GM15510 (cell line): Measurements from ENCODE around the gene KCNQ1OT1.

Experiments used
- POLR2A ChIP-seq: IDR thresholded peaks from 3 replicates; pipeline ENCODE4 v1.6.1; 2011; ENCODE audit warnings: borderline replicate concordance; ENCODE audit not compliant: insufficient read length; ENCODE audit errors: extremely low read depth

The KCNQ1OT1 gene

GRCh38 chr11:2701230-2701629, 1.4 kb upstream of the KCNQ1OT1 start:
- no peak for TF ChIP-seq POLR2A

- TF ChIP-seq POLR2A: no peak
Measured at GRCh38 chr11:2700415-2701211, 819 bp upstream of the KCNQ1OT1 start.

DNA sequence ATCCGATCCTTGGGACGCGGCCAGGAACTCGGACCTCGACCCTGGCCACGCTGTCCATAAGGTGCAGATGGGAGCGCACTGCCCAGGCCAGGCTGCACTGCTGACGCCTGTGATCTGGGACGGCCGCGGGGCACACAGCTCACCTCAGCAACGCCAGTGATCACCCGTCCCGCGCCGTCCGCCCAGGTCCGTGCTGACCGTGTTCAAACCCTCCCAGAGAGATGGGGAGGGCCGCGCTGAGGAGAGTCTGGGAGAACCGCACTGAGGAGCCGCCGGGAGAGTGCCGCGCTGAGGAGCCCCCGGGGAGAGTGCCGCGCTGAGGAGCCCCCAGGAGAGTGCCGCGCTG, 636 bp downstream of the KCNQ1OT1 start:
- no peak for TF ChIP-seq POLR2A

DNA sequence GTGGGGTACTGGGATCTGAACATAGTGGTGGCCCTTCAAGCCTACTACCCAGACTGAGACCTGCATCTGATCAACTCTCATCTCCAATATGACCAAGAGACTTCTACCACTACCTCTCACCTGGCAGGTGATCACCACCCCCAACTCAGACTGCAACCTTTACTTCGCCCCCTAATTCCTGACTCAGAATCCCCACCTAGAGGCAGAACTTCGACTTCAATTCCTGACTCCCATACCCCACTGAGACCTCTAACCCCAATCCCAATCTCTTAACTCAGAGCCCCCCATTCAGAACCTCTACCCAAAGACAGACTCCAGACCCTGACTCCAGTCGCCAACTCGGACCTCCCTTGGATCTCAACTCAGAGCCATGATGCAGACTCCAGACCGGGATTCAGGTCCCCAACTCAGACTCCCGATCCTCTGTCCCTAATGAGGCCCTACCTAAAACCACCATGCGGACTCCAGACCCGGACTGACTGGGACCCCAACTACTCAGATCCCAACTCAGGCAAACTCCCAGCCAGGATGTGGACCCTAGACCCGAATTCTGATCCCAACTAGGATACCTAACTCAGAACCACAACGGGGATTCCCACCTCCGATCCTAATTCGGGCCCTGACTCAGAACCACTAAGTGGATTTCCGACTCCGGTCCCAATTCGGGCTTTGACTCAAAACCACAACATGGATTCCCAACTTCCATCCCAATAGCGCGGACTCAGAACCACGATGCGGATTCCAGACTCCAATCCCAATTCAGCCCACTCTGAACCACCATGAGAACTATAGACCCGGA, 1.2 kb downstream of the KCNQ1OT1 start:
- TF ChIP-seq POLR2A: no peak

GRCh38 chr11:2697866-2698265, 1.9 kb downstream of the KCNQ1OT1 start:
- no peak for TF ChIP-seq POLR2A

DNA sequence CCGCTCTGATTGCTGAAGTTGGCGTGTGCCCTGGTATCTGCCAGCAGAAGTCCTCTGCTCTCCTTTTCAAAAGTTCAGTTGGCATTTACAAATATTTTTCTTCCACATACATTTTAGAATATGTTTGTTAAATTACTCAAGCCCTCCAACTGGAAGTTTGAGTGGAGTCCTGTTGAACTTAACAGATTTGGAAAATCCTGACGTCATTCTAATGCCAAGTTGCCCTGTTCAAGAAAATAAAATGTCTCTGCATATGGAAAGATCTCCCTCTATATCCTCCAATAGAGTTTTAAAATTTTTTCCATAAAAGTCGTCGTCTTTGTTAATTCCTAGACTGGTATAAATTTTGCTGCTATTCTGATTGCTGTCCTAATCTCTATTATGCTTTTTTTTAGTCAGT, 3.3 kb downstream of the KCNQ1OT1 start:
- TF ChIP-seq POLR2A: no peak

DNA sequence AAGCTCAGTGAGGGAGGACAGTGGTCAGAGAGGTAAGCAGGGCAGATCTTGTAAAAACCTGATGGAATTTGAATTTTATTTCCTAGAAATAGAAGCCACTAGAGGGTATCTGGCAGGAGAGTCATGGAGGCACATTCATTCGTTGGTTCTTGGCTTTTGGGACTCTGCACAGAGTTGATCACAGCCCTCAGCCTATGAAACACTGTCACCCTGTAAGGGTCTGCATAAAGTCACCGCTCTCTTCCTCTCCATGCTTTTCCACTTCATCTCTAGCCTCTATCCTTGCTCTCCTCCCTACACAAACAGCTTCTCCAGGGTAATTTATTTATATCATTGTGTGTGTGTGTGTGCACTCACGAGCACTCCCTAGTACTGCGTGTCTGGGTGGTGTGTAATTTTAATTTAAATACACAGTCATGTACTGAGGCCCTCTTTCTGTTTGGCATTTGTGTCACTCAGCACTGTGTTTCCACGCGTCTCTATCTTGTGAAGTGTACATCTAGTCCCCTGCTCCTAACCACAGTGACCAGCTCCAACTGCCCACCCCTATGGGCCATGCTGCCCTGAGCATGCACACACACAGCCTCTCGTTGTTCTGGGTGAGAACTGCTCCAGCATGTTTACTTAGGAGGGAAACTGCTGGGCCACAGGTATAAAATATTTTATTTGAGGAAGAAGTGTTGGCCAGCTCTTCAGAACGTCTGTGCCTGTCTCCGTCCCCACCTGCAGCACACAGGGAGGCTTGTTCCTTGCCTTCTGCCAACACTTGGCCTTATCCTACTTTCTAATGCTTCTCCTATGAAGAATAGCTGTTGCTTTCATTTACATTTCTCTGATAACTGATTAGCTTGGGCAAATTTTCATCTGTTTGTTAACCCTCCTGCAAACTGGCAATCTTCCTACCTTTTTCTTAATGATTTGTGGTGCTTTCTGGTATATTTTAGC, 4.5 kb downstream of the KCNQ1OT1 start:
- no peak for TF ChIP-seq POLR2A

GRCh38 chr11:2694495-2694894, 5.3 kb downstream of the KCNQ1OT1 start:
- TF ChIP-seq POLR2A: no peak

DNA sequence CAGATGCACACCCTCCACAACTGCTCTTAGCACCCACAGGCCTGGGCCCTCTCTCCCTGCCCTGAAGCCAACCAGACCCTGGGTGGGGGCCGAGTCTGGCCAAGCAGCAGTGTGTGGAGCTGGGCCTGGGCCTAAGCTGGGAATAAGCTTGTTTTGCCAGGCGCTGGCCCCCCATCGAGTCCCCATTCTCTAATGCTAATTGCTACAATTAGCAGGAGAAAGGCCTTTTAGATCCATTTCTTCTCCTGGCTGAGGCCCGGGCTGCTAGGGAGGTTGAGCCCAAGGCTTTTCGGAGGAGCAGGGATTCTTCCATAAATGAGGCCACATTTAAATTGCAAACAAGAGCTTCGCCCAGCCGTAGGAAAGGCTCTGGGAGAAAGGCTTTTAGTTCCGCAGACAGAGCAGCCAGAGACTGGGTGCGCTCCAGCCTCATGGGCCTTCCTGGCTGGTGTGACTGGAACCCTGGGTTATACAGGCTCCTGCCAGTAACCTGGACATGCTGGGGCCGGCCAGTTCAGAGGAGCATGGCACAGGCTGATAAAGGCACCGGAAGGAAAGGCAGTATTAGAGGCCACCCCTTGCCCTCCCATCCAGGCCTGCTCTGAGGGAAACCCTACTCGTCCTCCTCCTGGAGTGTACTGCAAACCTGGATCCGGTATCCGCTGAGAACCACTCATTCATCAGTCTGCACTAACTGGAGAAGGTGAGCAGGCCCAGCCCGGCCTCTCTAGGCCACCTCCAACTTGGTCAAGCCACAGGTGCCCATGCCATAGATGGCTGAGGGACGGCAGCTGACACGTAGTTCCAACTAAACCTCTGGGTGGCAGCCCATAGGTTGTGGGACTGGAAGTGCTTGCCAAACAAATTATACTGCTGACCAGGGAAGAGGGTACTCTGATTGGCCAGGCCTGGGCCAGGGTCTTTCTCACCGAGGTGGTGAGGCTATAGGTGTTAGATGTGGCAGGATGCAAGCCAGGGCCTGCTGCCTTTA, 6.2 kb downstream of the KCNQ1OT1 start:
- no peak for TF ChIP-seq POLR2A

- TF ChIP-seq POLR2A: no peak
Measured at GRCh38 chr11:2691991-2692875, 7.6 kb downstream of the KCNQ1OT1 start.

- TF ChIP-seq POLR2A: no peak
Measured at GRCh38 chr11:2691355-2691761, 8.4 kb downstream of the KCNQ1OT1 start.

DNA sequence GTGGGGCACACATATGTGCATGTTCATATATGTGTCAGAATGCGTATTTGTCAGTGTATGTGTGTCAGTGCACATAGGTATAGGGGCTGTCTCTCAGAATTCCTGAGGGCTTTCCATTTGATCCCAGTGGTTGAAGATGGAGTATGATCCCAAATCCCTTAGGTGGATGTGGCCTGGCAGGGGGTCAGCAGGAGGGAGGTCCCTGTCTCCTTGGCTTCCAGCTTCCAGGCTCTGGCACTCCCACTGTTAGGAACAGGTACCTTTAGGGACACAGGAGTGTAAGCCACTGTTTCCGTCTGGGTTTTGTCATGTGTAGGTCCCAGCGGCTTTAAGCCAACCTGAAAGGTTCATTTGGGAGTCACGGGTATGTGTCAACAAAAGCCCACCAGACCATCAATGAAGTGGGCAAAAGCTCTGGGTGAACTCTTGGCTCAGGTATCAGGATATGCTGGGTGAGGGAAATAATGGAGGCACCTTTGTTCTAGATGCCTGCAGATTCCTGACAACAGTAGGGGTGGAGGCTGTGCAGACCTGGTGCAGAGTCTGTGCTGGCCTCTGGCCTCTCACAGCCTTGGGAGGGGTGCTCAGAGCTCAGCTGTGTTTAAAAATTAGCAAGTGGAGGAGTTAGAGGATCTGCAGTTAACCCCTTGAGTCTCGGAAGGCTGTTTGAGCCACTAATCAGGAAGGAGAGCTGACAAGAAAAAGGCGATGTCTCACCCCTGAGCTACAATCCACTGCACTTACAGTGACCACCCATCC, 9.0 kb downstream of the KCNQ1OT1 start:
- no peak for TF ChIP-seq POLR2A

DNA sequence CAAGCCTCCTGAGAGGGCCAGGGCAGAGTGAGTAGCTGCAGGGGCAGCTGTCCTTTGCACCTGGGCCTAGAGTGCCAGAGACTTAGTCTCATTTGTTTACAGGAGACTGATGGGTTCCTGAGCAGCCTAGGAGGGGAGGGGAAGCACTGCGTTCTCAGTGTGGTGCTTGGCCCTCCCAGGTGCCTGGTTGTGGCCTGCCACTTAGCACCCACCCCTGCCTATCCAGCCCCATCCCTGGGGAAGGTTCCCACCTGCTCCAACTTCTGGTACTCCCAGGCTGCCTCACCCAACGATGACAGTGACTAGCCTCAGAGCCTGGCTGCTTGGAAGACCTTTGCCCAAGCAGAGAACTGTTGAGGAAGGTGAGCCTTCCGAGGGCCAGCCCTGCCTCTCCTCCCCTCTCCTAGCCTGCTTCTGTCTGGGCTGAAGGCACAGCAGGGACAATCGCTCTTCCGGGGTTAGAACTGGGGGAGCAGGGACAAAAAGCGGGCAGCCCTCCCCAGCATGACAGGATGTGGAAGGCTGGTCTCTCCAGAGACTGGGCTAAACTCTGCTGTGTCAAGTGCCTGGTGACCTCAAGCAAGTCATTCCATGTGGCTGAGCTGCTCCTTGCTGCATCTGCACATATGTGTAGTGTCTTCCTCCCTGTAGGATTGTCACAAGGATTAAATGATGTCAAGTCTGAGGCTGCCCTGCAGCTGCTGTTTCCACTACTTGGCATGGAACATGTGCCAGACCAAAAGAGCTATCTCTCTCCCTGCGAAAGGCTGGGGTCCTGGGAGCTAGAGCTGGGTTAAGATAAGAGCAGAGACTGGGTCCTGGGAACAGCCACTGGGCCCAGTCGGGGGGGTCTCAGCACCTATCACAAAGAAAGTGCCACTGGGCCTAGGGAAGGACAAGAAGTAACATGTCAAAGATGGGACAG, 9.9 kb downstream of the KCNQ1OT1 start:
- no peak for TF ChIP-seq POLR2A
